HepG2 (cell line): ENCODE results near the gene ZNF132. TPM values are rescaled to one million over a fixed set of nuclear protein-coding genes. Genes with fewer than 3 reads are reported as not detected.
A peak's percentile ranks its signal among the peaks of the same experiment; 100 is the strongest.

Experiments used
- ATAC-seq: fragments of 200-7000 bp; cut with Tn5 transposase; 3 replicates; pipeline ENCODE4 v1.9.1; 2020; ENCODE audit warnings: mild to moderate bottlenecking, moderate library complexity
- BruUV-seq: library from RNA; stranded (reverse); fragments of 400-500 nt; replicated peaks from 2 replicates; lab custom pipeline; 2021; lab: Mats Ljungman, UMichigan
- CTCF ChIA-PET: fragments of 300-600 bp; formaldehyde crosslinking; extraction: SDS; loops from one replicate; lab custom pipeline; 2021; ENCODE audit warnings: low total read pairs, inconsistent platforms, low intra/inter-chr PET ratio; lab: Yijun Ruan, JAX
- POLR2A ChIA-PET: fragments of 350-600 bp; sonication (Branson Sonifier 250); formaldehyde crosslinking; loops from one replicate; lab custom pipeline; 2020; ENCODE audit warnings: antibody characterized with exemption, inconsistent platforms; lab: Yijun Ruan, JAX
- DNase-seq: peaks from one replicate; pipeline ENCODE4 v3.0.0-alpha.2; 2015; ENCODE audit warnings: low spot score
- FAIRE-seq: peaks from 3 replicates; lab custom pipeline; 2011; peaks lifted over from hg19 to GRCh38; lab: Jason Lieb, UNC
- H2AFZ ChIP-seq: one replicate; pipeline ENCODE4 v1.6.1; 2011; ENCODE audit warnings: low read length, inconsistent platforms
- H3K27ac ChIP-seq: fragments of 300-600 bp; 3 replicates; pipeline ENCODE4 v1.8.0; 2011; ENCODE audit warnings: mixed run types, mild to moderate bottlenecking, mixed read lengths, low read length, inconsistent platforms; ENCODE audit not compliant: insufficient read depth; ENCODE audit errors: extremely low read length
- H3K27me3 ChIP-seq, 2 experiments: fragments of 200-600 bp in 1 of 2; 2 replicates in 1 of 2; 3 replicates in 1 of 2; pipeline versions ENCODE4 v1.6.0 to v1.8.0; 2011; ENCODE audit warnings: low read length in 2 of 2, mild to moderate bottlenecking in 2 of 2, moderate library complexity in 2 of 2, inconsistent platforms in 1 of 2; ENCODE audit not compliant: insufficient read depth in 2 of 2, control insufficient read depth in 1 of 2
- H3K36me3 ChIP-seq, 2 experiments: fragments of 200-600 bp in 1 of 2; replicated peaks in 1 of 2; 2 replicates in 1 of 2; 3 replicates in 1 of 2; pipeline versions ENCODE4 v1.5.1 to v1.8.0; 2011; ENCODE audit warnings: low read length in 2 of 2, inconsistent platforms in 1 of 2; ENCODE audit not compliant: insufficient read depth in 2 of 2, control insufficient read depth in 1 of 2
- H3K4me1 ChIP-seq: 2 replicates; pipeline ENCODE4 v1.5.1; 2012; ENCODE audit warnings: low read length, inconsistent platforms; ENCODE audit not compliant: insufficient read depth
- H3K4me2 ChIP-seq: 2 replicates; pipeline ENCODE4 v1.6.0; 2011; ENCODE audit warnings: low read depth, low read length, inconsistent platforms
- H3K4me3 ChIP-seq, 3 experiments: fragments of 200-600 bp in 1 of 3; sonication (generic), shearing (Covaris generic) in 1 of 3; replicated peaks in 1 of 3; 2 replicates each; pipeline ENCODE4 v1.5.1; 2011 to 2016; ENCODE audit warnings: low read length in 3 of 3, inconsistent platforms in 2 of 3, low read depth in 2 of 3, mild to moderate bottlenecking in 2 of 3, control low read depth in 1 of 3, mixed read lengths in 1 of 3; ENCODE audit not compliant: insufficient read depth in 1 of 3
- H3K79me2 ChIP-seq: one replicate; pipeline ENCODE4 v1.6.1; 2011; ENCODE audit warnings: low read length, inconsistent platforms; ENCODE audit not compliant: insufficient read depth
- H3K9ac ChIP-seq: 2 replicates; pipeline ENCODE4 v1.6.0; 2011; ENCODE audit warnings: mild to moderate bottlenecking, low read depth, low read length, inconsistent platforms; ENCODE audit not compliant: insufficient read depth
- H3K9me3 ChIP-seq: 2 replicates; pipeline ENCODE4 v1.5.1; 2012; ENCODE audit warnings: mild to moderate bottlenecking, low read length
- H4K20me1 ChIP-seq: 2 replicates; pipeline ENCODE4 v1.6.0; 2011; ENCODE audit warnings: inconsistent platforms, mild to moderate bottlenecking, low read length, moderate library complexity; ENCODE audit not compliant: insufficient read depth
- CCAR2 ChIP-seq: fragments of 200-400 bp; formaldehyde crosslinking; optimal IDR thresholded peaks from 2 replicates; pipeline ENCODE3; 2018; ENCODE audit warnings: low read depth, mild to moderate bottlenecking, low read length, moderate library complexity
- CENPT ChIP-seq: sonication (generic); formaldehyde crosslinking; IDR thresholded peaks from 2 replicates; pipeline ENCODE4 v1.8.0; 2022; ENCODE audit warnings: low read depth, mild to moderate bottlenecking, moderate library complexity, missing genetic modification reagents
- HNRNPL ChIP-seq: fragments of 200-400 bp; formaldehyde crosslinking; IDR thresholded peaks from 2 replicates; pipeline ENCODE4 v1.6.1; 2017; ENCODE audit warnings: mild to moderate bottlenecking, low read depth, low read length
- JARID2 ChIP-seq: sonication (generic); formaldehyde crosslinking; IDR thresholded peaks from 2 replicates; pipeline ENCODE4 v1.8.1; 2023; ENCODE audit warnings: missing genetic modification reagents, inconsistent platforms; ENCODE audit not compliant: insufficient replicate concordance
- KDM5A ChIP-seq: fragments of 200-600 bp; sonication (generic); IDR thresholded peaks from 2 replicates; pipeline ENCODE4 v1.7.0; 2018; ENCODE audit warnings: antibody characterized with exemption, mild to moderate bottlenecking, low read length, borderline replicate concordance
- KLF16 ChIP-seq, 2 experiments: sonication (generic) in 1 of 2; formaldehyde crosslinking in 1 of 2; IDR thresholded peaks; 2 replicates each; pipeline versions ENCODE4 v1.6.1 to v1.8.0; 2016 to 2023; ENCODE audit warnings: missing genetic modification reagents in 2 of 2, missing compliant biosample characterization in 1 of 2
- MED1 ChIP-seq: sonication (generic); formaldehyde crosslinking; IDR thresholded peaks from 2 replicates; pipeline ENCODE4 v1.4.0; 2020; ENCODE audit warnings: missing genetic modification reagents
- PHF5A ChIP-seq: IDR thresholded peaks from one replicate; pipeline ENCODE4 v1.6.1; 2018; ENCODE audit warnings: low read depth, missing genetic modification reagents; ENCODE audit not compliant: unreplicated experiment
- TCF7 ChIP-seq: sonication (generic); IDR thresholded peaks from 2 replicates; pipeline ENCODE4 v1.6.1; 2016; ENCODE audit warnings: antibody characterized with exemption, low read depth
- TOE1 ChIP-seq: sonication (generic); formaldehyde crosslinking; IDR thresholded peaks from 2 replicates; pipeline ENCODE4 v1.4.0; 2020; ENCODE audit warnings: mild to moderate bottlenecking, missing genetic modification reagents
- ZFP36 ChIP-seq: fragments of 150-350 bp; IDR thresholded peaks from 2 replicates; pipeline ENCODE4 v1.6.1; 2018; ENCODE audit warnings: borderline replicate concordance, low read length, low read depth; ENCODE audit not compliant: partially characterized antibody
- ZNF12 ChIP-seq: sonication (generic); formaldehyde crosslinking; IDR thresholded peaks from 2 replicates; pipeline ENCODE4 v1.5.0; 2020; ENCODE audit warnings: missing genetic modification reagents
- ZNF713 ChIP-seq: sonication (generic); formaldehyde crosslinking; IDR thresholded peaks from 2 replicates; pipeline ENCODE4 v1.4.0; 2020; ENCODE audit warnings: mild to moderate bottlenecking, missing genetic modification reagents
- ZNF788 ChIP-seq: sonication (generic); formaldehyde crosslinking; IDR thresholded peaks from 2 replicates; pipeline ENCODE4 v1.5.0; 2020; ENCODE audit warnings: mild to moderate bottlenecking, missing genetic modification reagents, borderline replicate concordance
- ZNF879 ChIP-seq: sonication (generic); formaldehyde crosslinking; IDR thresholded peaks from 2 replicates; pipeline ENCODE4 v1.8.1; 2023; ENCODE audit warnings: missing genetic modification reagents
- WGBS: methylation state at CpG from one replicate; pipeline ENCODE4 v1.1.6; 2017; ENCODE audit warnings: low lambda C conversion rate; 5-methylcytosine and 5-hydroxymethylcytosine counted together
- in situ Hi-C: cut with HindIII; loops from 2 replicates; pipeline ENCODE4 v1.10.0; 2017; ENCODE audit warnings: low pct_unique_long_range_greater_than_20kb; ENCODE audit not compliant: extremely low pct_ligation_motif_present
- intact Hi-C: fragments of 100-400 bp; cut with micrococcal nuclease; formaldehyde crosslinking; loops from one replicate; pipeline ENCODE4 v1.10.0; 2022; ENCODE audit not compliant: unreplicated experiment
- polyA plus RNA-seq, 8 experiments: library from polyadenylated mRNA; depleted of rRNA in 3 of 8; stranded (reverse) in 7 of 8; unstranded in 1 of 8; fragments of >200 nt; fragmentation: Illumina TruSeq in 4 of 8; extraction: Trizol in 4 of 8; gene quantifications; 2 replicates each; pipeline versions ENCODE4 v1.2.1 to v1.2.3, GENCODE V29; 2011 to 2016; ENCODE audit warnings: low read depth in 4 of 8, missing spikeins in 1 of 8, mixed read lengths in 1 of 8; ENCODE audit not compliant: insufficient read depth in 1 of 8
- total RNA-seq, 5 experiments: library from RNA; depleted of rRNA; stranded (reverse); fragments of >200 nt; fragmentation: Illumina TruSeq; extraction: Trizol; gene quantifications; 2 replicates each; pipeline ENCODE4 v1.2.3, GENCODE V29; 2016; ENCODE audit warnings: low read depth in 1 of 5
- TF ChIP-seq, protein P1 (sequence below): sonication (generic); formaldehyde crosslinking; conservative IDR thresholded peaks from 2 replicates; pipeline ENCODE4 v1.4.0; 2020; ENCODE audit warnings: missing genetic modification reagents

Gene ZNF132
- total and polyA plus RNA-seq, 2 of the 13 experiments (the other 11 are each of a cell fraction or from before 2014, with no cell fraction given) = not detected

DNA sequence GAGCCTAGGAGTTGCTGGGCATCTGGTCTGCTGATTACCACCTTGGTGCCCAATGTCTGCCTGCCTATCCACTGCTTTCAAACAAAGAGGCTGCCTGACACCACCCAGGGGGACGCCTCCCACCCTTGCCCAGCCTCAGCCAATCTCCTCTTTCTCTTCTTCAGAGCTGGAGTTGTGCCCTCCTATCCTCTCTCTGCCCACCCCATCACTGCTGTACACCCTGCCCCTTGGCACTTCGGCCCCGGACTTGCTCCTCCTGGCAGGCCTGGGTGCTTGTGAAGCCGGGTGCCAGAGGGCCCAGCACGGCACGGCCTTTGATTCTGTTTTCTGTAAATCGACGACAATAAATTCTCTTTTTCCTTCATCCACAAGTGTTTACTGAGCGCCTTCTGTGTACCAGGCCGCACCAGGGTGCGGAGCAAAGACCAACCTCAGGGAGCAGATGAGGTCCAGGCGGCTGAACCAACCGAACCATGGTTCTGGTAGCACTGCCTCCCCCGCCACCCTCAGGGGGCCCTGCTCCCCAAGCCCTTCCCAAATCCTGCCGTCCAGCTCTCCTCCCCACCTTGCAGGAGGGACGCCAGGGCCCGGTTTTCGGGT is 39.5 kb downstream of the ZNF132 start (continued):
- TF ChIP-seq TCF7 (no peak), TOE1 (CRISPR knock-in tag) (no peak), ZNF788 (CRISPR knock-in tag) (no peak), HNRNPL (peak; percentile 85; the same call in 1 of the 2 replicates), CENPT (no peak)

DNA sequence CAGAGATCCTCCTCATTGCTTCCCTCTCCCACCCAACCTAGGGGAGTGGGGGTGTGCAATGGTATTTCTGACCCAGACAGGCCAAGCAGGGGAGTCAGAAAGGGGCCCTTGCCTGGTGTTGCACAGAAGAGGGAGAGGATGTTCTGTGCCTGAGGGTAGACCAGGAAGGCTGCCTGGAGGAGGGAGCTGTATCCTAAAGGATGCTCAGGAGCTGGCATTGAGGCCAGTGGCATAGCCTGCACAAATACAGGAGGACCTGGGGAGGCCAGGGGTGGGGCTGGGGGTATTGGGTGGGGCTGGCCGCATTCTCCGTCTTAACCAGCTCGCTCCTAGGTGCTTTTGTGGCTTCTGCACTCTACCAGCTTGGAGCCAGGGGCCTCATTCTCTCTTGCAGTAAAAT is 40.0 kb downstream of the ZNF132 start:
- CTCF ChIA-PET = no interaction called here

More for the DNA sequence above, 40.0 kb downstream of the ZNF132 start:
- DNase-seq (no peak), ATAC-seq (no peak), FAIRE-seq (no peak)
- POLR2A ChIA-PET = no interaction called here
- Histone ChIP-seq H3K79me2 (peaks cover 4% of the 10 kb centered on the region), H3K4me3 (peak overlapping the region in 2 of 3 experiments; percentile 44 to 76; a peak in 1 of 6 replicates), H2AFZ (no peak overlapping the region), H4K20me1 (peaks cover 4% of the 10 kb centered on the region; the same call in 1 of the 2 replicates), H3K36me3 (peaks cover 1 to 4% of the 10 kb centered on the region in 2 experiments; a peak in 3 of 5 replicates), H3K9me3 (no peaks in the 10 kb centered on the region), H3K27me3 (no peaks in the 10 kb centered on the region), H3K4me2 (peak overlapping the region; percentile 89), H3K9ac (peak overlapping the region; percentile 61; the same call in 1 of the 2 replicates), H3K27ac (peak overlapping the region; percentile 21), H3K4me1 (peaks cover 44% of the 10 kb centered on the region)
- no TSS peak for BruUV-seq
- no CpG with 5 or more reads among the region's 3 CpGs for WGBS
- no peak for TF ChIP-seq KDM5A
- no peak for TF ChIP-seq JARID2 (CRISPR knock-in tag)
- no peak for TF ChIP-seq CCAR2
- TF ChIP-seq ZNF12 = no peak
- TF ChIP-seq KLF16 (CRISPR knock-in tag; IDR thresholded peaks at IDR 0.05) = no peak
- TF ChIP-seq, protein P1, sequence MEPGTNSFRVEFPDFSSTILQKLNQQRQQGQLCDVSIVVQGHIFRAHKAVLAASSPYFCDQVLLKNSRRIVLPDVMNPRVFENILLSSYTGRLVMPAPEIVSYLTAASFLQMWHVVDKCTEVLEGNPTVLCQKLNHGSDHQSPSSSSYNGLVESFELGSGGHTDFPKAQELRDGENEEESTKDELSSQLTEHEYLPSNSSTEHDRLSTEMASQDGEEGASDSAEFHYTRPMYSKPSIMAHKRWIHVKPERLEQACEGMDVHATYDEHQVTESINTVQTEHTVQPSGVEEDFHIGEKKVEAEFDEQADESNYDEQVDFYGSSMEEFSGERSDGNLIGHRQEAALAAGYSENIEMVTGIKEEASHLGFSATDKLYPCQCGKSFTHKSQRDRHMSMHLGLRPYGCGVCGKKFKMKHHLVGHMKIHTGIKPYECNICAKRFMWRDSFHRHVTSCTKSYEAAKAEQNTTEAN (CRISPR knock-in tag) = no peak
- no peak for TF ChIP-seq MED1 (CRISPR knock-in tag)
- no peak for TF ChIP-seq ZNF879 (CRISPR knock-in tag)
- no peak for TF ChIP-seq ZNF713 (CRISPR knock-in tag)
- TF ChIP-seq ZFP36 = no peak
- no peak for TF ChIP-seq PHF5A (CRISPR knock-in tag)
- intact Hi-C loops (loop anchor here (2.0 kb wide), 1 partner anchor 13 kb away; the partner anchor contains the start of gene RPS5), in situ Hi-C loops (no loop called here)
